GM06990 (cell line): ENCODE results near the gene ACSL1.

ENCODE experiments used
- DNase-seq: peaks from one replicate; pipeline ENCODE4 v3.0.0-alpha.2; 2011; ENCODE audit not compliant: insufficient read length; ENCODE audit errors: extremely low read depth
- H3K27me3 ChIP-seq: replicated peaks from 2 replicates; pipeline ENCODE4 v1.6.0; 2011; ENCODE audit warnings: low read length; ENCODE audit not compliant: control insufficient read depth, insufficient read depth
- H3K36me3 ChIP-seq: 2 replicates; pipeline ENCODE4 v1.5.1; 2011; ENCODE audit warnings: low read length; ENCODE audit not compliant: control insufficient read depth, insufficient read depth
- H3K4me3 ChIP-seq: replicated peaks from 2 replicates; pipeline ENCODE4 v1.5.1; 2011; ENCODE audit warnings: low read depth, mild to moderate bottlenecking, control low read depth, low read length
- TF ChIP-seq, protein P1 (sequence below): IDR thresholded peaks from 2 replicates; pipeline ENCODE4 v1.5.1; 2011; ENCODE audit warnings: low read length, control low read depth, mild to moderate bottlenecking, inconsistent platforms; ENCODE audit not compliant: insufficient read depth, poor library complexity, severe bottlenecking

The ACSL1 gene

DNA sequence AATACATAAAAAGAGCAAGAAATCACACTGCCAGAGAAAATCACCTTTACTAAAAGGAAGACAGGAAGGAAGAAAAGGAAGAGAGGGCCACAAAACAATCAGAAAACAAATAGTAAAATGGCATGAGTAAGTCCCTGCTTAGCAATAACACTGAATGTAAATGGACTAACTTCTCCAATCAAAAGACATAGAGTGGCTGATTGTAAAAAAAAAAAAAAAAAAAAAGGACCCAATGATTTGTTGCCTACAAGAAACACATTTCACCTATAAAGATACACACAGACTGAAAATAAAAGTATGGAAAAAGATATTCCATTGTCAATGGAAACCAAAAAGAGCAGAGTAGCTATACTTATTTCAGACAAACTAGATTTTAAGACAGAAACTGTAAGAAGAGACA lies 104.5 kb downstream of the ACSL1 start:
- DNase-seq: no peak
- TF ChIP-seq, protein P1, sequence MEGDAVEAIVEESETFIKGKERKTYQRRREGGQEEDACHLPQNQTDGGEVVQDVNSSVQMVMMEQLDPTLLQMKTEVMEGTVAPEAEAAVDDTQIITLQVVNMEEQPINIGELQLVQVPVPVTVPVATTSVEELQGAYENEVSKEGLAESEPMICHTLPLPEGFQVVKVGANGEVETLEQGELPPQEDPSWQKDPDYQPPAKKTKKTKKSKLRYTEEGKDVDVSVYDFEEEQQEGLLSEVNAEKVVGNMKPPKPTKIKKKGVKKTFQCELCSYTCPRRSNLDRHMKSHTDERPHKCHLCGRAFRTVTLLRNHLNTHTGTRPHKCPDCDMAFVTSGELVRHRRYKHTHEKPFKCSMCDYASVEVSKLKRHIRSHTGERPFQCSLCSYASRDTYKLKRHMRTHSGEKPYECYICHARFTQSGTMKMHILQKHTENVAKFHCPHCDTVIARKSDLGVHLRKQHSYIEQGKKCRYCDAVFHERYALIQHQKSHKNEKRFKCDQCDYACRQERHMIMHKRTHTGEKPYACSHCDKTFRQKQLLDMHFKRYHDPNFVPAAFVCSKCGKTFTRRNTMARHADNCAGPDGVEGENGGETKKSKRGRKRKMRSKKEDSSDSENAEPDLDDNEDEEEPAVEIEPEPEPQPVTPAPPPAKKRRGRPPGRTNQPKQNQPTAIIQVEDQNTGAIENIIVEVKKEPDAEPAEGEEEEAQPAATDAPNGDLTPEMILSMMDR: no peak
- Histone ChIP-seq H3K27me3 (no peaks in the 10 kb centered on the region), H3K36me3 (peaks cover 13% of the 10 kb centered on the region), H3K4me3 (no peak overlapping the region)

DNA sequence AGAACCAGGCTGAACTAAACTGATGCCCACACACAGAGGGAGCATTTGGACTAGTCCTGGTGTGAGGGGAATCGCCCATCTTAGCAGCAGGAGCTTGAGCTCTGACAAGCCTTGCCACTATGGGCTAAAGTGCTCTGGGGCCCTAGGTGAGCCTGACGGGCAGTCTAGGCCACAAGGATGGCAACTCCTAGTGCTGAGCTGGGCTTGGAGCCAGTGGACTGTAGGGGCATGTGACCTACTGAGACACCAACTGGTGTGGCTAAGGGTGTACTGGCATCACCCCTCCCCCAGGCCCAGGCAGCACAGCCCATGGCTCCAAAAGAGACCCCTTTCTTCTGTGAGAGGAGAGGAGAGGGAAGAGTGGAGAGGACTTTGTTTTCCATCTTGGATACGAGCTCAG lies 106.4 kb downstream of the ACSL1 start:
- Histone ChIP-seq H3K36me3 (peaks cover 14% of the 10 kb centered on the region), H3K27me3 (no peaks in the 10 kb centered on the region), H3K4me3 (no peak overlapping the region)
- DNase-seq: no peak
- TF ChIP-seq, protein P1: no peak

DNA sequence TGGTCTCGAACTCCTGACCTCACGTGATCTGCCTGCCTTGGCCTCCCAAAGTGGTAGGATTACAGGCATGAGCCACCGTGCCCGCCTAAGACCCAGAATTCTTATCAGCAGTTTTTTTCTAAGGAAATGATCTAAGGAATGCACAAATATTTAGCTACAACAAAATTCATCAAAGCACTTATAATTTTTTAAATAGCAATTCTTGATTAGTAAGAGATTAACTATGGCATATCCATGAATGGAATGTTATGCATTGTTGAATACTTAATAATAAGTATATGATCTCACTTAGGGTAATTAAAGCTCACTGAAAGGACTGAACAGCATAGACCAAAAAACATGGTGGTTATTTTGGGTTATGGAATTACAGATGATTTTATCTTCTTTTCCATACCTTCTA lies 110.2 kb downstream of the ACSL1 start:
- TF ChIP-seq, protein P1: no peak
- H3K36me3 ChIP-seq: peaks cover 14% of the 10 kb centered on the region
- DNase-seq: no peak
- no peaks in the 10 kb centered on the region for H3K27me3 ChIP-seq
- no peak overlapping the region for H3K4me3 ChIP-seq

DNA sequence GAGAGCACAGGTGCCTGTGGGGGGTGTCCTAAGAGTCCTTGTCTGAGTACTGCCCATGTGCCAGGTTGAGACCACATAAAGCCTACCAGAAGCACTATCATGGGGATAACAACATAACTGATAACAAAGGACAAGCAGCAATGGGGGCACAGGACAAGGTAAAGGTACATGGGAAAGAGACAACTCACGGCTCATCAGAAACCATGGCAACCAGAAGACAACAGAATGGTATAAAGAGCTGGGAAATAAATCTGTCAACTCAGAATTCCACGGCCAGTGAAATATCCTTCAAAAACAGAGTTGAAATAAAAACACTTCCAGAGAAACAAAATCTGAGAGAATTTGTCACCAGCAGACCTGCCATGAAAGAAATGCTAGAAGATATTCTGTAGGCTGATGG lies 111.9 kb downstream of the ACSL1 start:
- TF ChIP-seq, protein P1: no peak
- Histone ChIP-seq H3K4me3 (no peak overlapping the region), H3K36me3 (peaks cover 8% of the 10 kb centered on the region), H3K27me3 (no peaks in the 10 kb centered on the region)
- no peak for DNase-seq

DNA sequence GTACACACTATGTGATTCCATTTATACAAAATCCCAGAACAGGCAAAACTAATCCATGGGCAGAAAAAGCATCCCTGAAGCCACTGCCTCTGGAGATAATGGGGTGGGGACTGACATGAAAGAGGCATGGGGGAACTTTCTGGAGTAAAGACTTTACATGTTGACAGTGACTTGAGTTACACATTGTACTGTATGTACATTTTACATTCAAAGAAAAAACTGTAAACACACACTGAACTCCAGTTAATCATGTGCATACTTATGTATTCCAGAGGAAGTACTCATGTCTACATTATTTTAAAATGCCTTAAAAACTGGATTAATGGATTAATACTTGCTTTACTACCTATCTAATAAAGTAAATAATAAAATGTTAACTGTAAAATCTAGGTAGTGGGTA lies 113.4 kb downstream of the ACSL1 start:
- Histone ChIP-seq H3K36me3 (peaks cover 6% of the 10 kb centered on the region), H3K27me3 (no peaks in the 10 kb centered on the region), H3K4me3 (no peak overlapping the region)
- no peak for DNase-seq
- TF ChIP-seq, protein P1: no peak

DNA sequence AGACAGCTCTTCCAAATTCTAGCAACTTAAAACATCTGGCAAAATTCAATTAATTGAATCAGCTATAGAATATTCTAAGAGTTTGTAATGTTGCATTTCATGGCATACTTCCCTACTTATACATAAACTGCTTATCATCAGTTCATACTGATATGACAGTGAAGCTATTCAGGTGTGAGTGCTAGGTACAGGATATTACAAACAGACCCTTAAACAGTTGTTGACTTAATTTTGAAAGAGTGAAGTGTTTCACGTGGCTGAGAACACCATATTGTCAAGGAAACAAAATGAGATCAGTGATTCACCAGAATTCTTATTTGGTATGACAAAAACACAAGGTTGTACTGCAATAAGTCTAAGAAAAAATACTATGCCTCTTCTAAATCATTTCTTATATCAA lies 119.3 kb downstream of the ACSL1 start:
- H3K27me3 ChIP-seq: no peaks in the 10 kb centered on the region
- H3K4me3 ChIP-seq: no peak overlapping the region
- H3K36me3 ChIP-seq: peaks cover 8% of the 10 kb centered on the region; the same call in 1 of the 2 replicates
- DNase-seq: no peak
- TF ChIP-seq, protein P1: no peak
